GM12878 (cell line): ENCODE data around the gene RASA4B.

Experiments
- CBX5 ChIP-seq: sonication (generic); IDR thresholded peaks from 2 replicates; pipeline ENCODE4 v1.6.1; 2016; ENCODE audit warnings: low read depth, moderate library complexity, mild to moderate bottlenecking, inconsistent platforms
- CREM ChIP-seq: IDR thresholded peaks from 2 replicates; pipeline ENCODE4 v1.6.1; 2014; ENCODE audit warnings: antibody characterized with exemption, low read depth
- POLR2A ChIP-seq: IDR thresholded peaks from 2 replicates; pipeline ENCODE4 v1.6.1; 2011; ENCODE audit warnings: low read depth, mild to moderate bottlenecking, low read length
- RAD21 ChIP-seq: IDR thresholded peaks from 2 replicates; pipeline ENCODE4 v1.6.1; 2011; ENCODE audit warnings: mild to moderate bottlenecking, low read depth, low read length, moderate library complexity; ENCODE audit not compliant: insufficient read depth
- SMC3 ChIP-seq: IDR thresholded peaks from 2 replicates; pipeline ENCODE4 v1.6.1; 2011; ENCODE audit warnings: low read length, improper control_type of control experiment, borderline replicate concordance
- SUPT20H ChIP-seq: IDR thresholded peaks from 2 replicates; pipeline ENCODE4 v1.6.1; 2011; ENCODE audit warnings: low read depth, mild to moderate bottlenecking, low read length, moderate library complexity, borderline replicate concordance; ENCODE audit not compliant: control insufficient read depth
- TF ChIP-seq, protein P1 (sequence below), 3 experiments: IDR thresholded peaks in 2 of 3; conservative IDR thresholded peaks in 1 of 3; 2 replicates each; pipeline ENCODE4 v1.5.1; 2011; ENCODE audit warnings: low read depth in 3 of 3, low read length in 3 of 3, mild to moderate bottlenecking in 3 of 3, control low read depth in 2 of 3, moderate library complexity in 2 of 3, inconsistent platforms in 1 of 3, mixed read lengths in 1 of 3; ENCODE audit not compliant: control insufficient read depth in 2 of 3, insufficient read depth in 1 of 3; ENCODE audit errors: extremely low read depth in 1 of 3
- TF ChIP-seq, protein P2 (sequence below): fragments of 150-350 bp; IDR thresholded peaks from 2 replicates; pipeline ENCODE4 v1.6.1; 2014; ENCODE audit warnings: mild to moderate bottlenecking, low read depth, low read length
- TF ChIP-seq, protein P3 (sequence below): fragments of 450-650 bp; formaldehyde crosslinking; IDR thresholded peaks from 2 replicates; pipeline ENCODE4 v1.4.0; 2020; ENCODE audit warnings: mild to moderate bottlenecking, moderate library complexity
- TF ChIP-seq, protein P4 (sequence below): IDR thresholded peaks from 2 replicates; pipeline ENCODE4 v1.6.1; 2012; ENCODE audit warnings: low read length, inconsistent platforms

DNA sequence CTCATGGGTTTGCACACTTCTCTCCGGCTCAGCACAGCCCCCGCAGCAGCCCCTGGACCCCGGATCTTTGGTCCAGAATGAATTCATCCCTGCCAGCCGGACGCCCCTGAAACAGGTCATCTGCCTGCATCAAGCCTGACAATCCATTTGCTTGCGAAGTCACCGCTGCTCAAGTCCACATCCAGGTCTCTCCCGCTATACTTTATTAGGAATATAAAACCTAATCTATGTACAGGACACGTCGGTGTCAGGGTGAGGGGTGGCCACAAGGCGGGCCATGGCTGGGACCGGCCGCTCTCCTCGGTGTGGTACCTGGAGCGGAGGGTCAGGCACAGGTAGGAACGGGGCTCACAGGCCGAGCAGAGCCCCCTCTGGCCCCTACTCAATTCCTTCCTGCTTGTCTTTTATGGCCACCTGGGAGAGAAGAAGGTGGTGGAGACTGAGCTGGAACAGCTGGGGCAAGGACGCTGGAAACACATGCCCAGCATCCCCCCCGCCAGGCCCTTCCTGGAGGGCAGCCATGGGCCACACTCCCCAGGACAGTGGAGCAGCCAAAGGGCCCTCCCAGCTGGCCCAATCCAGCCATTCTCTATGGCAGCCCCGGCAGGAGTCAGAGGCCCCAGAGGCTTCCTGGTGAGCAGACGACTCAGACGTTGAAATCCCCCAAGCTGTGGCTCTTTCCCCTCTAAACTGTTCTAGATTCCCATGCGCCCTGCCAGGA lies 44.1 kb downstream of the RASA4B start:
- TF ChIP-seq, protein P1, sequence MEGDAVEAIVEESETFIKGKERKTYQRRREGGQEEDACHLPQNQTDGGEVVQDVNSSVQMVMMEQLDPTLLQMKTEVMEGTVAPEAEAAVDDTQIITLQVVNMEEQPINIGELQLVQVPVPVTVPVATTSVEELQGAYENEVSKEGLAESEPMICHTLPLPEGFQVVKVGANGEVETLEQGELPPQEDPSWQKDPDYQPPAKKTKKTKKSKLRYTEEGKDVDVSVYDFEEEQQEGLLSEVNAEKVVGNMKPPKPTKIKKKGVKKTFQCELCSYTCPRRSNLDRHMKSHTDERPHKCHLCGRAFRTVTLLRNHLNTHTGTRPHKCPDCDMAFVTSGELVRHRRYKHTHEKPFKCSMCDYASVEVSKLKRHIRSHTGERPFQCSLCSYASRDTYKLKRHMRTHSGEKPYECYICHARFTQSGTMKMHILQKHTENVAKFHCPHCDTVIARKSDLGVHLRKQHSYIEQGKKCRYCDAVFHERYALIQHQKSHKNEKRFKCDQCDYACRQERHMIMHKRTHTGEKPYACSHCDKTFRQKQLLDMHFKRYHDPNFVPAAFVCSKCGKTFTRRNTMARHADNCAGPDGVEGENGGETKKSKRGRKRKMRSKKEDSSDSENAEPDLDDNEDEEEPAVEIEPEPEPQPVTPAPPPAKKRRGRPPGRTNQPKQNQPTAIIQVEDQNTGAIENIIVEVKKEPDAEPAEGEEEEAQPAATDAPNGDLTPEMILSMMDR (IDR thresholded peaks at IDR 0.05 in 2 of 3, conservative IDR thresholded peaks at IDR 0.05 in 1 of 3; ENCODE audit: control insufficient read depth in 2 of 3, extremely low read depth in 1 of 3, insufficient read depth in 1 of 3, low read depth in 3 of 3, low read length in 3 of 3), result no peak
- TF ChIP-seq SUPT20H (no peak), RAD21 (no peak), CBX5 (no peak), POLR2A (no peak), CREM (no peak), SMC3 (no peak)
- TF ChIP-seq, protein P2, sequence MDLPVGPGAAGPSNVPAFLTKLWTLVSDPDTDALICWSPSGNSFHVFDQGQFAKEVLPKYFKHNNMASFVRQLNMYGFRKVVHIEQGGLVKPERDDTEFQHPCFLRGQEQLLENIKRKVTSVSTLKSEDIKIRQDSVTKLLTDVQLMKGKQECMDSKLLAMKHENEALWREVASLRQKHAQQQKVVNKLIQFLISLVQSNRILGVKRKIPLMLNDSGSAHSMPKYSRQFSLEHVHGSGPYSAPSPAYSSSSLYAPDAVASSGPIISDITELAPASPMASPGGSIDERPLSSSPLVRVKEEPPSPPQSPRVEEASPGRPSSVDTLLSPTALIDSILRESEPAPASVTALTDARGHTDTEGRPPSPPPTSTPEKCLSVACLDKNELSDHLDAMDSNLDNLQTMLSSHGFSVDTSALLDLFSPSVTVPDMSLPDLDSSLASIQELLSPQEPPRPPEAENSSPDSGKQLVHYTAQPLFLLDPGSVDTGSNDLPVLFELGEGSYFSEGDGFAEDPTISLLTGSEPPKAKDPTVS, result no peak
- TF ChIP-seq, protein P3, sequence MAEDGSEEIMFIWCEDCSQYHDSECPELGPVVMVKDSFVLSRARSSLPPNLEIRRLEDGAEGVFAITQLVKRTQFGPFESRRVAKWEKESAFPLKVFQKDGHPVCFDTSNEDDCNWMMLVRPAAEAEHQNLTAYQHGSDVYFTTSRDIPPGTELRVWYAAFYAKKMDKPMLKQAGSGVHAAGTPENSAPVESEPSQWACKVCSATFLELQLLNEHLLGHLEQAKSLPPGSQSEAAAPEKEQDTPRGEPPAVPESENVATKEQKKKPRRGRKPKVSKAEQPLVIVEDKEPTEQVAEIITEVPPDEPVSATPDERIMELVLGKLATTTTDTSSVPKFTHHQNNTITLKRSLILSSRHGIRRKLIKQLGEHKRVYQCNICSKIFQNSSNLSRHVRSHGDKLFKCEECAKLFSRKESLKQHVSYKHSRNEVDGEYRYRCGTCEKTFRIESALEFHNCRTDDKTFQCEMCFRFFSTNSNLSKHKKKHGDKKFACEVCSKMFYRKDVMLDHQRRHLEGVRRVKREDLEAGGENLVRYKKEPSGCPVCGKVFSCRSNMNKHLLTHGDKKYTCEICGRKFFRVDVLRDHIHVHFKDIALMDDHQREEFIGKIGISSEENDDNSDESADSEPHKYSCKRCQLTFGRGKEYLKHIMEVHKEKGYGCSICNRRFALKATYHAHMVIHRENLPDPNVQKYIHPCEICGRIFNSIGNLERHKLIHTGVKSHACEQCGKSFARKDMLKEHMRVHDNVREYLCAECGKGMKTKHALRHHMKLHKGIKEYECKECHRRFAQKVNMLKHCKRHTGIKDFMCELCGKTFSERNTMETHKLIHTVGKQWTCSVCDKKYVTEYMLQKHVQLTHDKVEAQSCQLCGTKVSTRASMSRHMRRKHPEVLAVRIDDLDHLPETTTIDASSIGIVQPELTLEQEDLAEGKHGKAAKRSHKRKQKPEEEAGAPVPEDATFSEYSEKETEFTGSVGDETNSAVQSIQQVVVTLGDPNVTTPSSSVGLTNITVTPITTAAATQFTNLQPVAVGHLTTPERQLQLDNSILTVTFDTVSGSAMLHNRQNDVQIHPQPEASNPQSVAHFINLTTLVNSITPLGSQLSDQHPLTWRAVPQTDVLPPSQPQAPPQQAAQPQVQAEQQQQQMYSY, result no peak
- TF ChIP-seq, protein P4, sequence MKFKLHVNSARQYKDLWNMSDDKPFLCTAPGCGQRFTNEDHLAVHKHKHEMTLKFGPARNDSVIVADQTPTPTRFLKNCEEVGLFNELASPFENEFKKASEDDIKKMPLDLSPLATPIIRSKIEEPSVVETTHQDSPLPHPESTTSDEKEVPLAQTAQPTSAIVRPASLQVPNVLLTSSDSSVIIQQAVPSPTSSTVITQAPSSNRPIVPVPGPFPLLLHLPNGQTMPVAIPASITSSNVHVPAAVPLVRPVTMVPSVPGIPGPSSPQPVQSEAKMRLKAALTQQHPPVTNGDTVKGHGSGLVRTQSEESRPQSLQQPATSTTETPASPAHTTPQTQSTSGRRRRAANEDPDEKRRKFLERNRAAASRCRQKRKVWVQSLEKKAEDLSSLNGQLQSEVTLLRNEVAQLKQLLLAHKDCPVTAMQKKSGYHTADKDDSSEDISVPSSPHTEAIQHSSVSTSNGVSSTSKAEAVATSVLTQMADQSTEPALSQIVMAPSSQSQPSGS, result no peak
